Neural progenitor cell (in vitro differentiated cells): Measurements from ENCODE around the gene TRIO. TPM values are rescaled to one million over a fixed set of nuclear protein-coding genes. Genes with fewer than 3 reads are reported as not detected.

Experiments
- DNase-seq: peaks from one replicate; pipeline ENCODE4 v3.0.0-alpha.2; 2016; ENCODE audit warnings: low spot score
- H2AFZ ChIP-seq: fragments of 200-600 bp; sonication (generic); replicated peaks from 2 replicates; pipeline ENCODE4 v1.6.1; 2016; ENCODE audit warnings: antibody characterized with exemption
- H3F3A ChIP-seq: fragments of 200-600 bp; sonication (generic); 2 replicates; pipeline ENCODE4 v1.6.1; 2016; ENCODE audit warnings: antibody characterized with exemption, low read depth
- H3K27ac ChIP-seq: fragments of 200-600 bp; sonication (generic); 2 replicates; pipeline ENCODE4 v1.5.1; 2016; ENCODE audit warnings: mild to moderate bottlenecking
- H3K27me3 ChIP-seq: fragments of 200-600 bp; sonication (generic); 2 replicates; pipeline ENCODE4 v1.6.1; 2016; ENCODE audit warnings: mild to moderate bottlenecking, moderate library complexity
- H3K36me3 ChIP-seq: fragments of 200-600 bp; sonication (generic); 2 replicates; pipeline ENCODE4 v1.5.1; 2016
- H3K4me1 ChIP-seq: fragments of 200-600 bp; sonication (generic); 2 replicates; pipeline ENCODE4 v1.6.1; 2016; ENCODE audit warnings: mixed run types
- H3K4me2 ChIP-seq: fragments of 200-600 bp; sonication (generic); 2 replicates; pipeline ENCODE4 v1.6.1; 2016
- H3K4me3 ChIP-seq: fragments of 200-600 bp; sonication (generic); 2 replicates; pipeline ENCODE4 v1.5.1; 2016
- H3K79me2 ChIP-seq: fragments of 200-600 bp; sonication (generic); 2 replicates; pipeline ENCODE4 v1.6.1; 2016; ENCODE audit warnings: low read depth
- H3K9ac ChIP-seq: fragments of 200-600 bp; sonication (generic); 2 replicates; pipeline ENCODE4 v1.6.1; 2016
- H3K9me3 ChIP-seq: fragments of 200-600 bp; sonication (generic); 2 replicates; pipeline ENCODE4 v1.5.1; 2016; ENCODE audit warnings: low read depth
- H4K20me1 ChIP-seq: fragments of 200-600 bp; sonication (generic); 2 replicates; pipeline ENCODE4 v1.6.1; 2016; ENCODE audit warnings: low read depth
- H3K27ac Mint-ChIP-seq: 3 replicates; pipeline ENCODE4 v1.8.0; 2021; ENCODE audit warnings: mixed read lengths
- H3K27me3 Mint-ChIP-seq: 2 replicates; pipeline ENCODE4 v1.8.0; 2022; ENCODE audit warnings: low read depth, mild to moderate bottlenecking, inconsistent platforms, moderate library complexity, mixed read lengths; ENCODE audit not compliant: insufficient read depth
- H3K36me3 Mint-ChIP-seq: 3 replicates; pipeline ENCODE4 v1.8.0; 2021; ENCODE audit warnings: mixed read lengths
- H3K4me1 Mint-ChIP-seq: 3 replicates; pipeline ENCODE4 v1.8.0; 2021; ENCODE audit warnings: mixed read lengths
- H3K4me3 Mint-ChIP-seq: 3 replicates; pipeline ENCODE4 v1.8.0; 2021; ENCODE audit warnings: mild to moderate bottlenecking, moderate library complexity, mixed read lengths
- H3K9me3 Mint-ChIP-seq: 3 replicates; pipeline ENCODE4 v1.8.0; 2020; ENCODE audit warnings: mixed read lengths
- EZH2 ChIP-seq: fragments of 200-600 bp; sonication (generic); IDR thresholded peaks from 2 replicates; pipeline ENCODE4 v1.6.1; 2017; ENCODE audit warnings: antibody characterized with exemption, mild to moderate bottlenecking, moderate library complexity
- EZH2phosphoT487 ChIP-seq: fragments of 200-600 bp; sonication (generic); IDR thresholded peaks from 2 replicates; pipeline ENCODE4 v1.6.1; 2017; ENCODE audit warnings: antibody characterized with exemption
- total RNA-seq: library from RNA; depleted of rRNA; stranded (reverse); fragments of >200 nt; gene quantifications from 2 replicates; pipeline ENCODE4 v1.2.3, GENCODE V29; 2015; ENCODE audit warnings: low replicate concordance
- TF ChIP-seq, protein P1 (sequence below): fragments of 200-600 bp; sonication (generic); IDR thresholded peaks from 2 replicates; pipeline ENCODE4 v1.5.1; 2017; ENCODE audit warnings: antibody characterized with exemption, mild to moderate bottlenecking

Gene TRIO
- total RNA-seq, 1 donor from 2014 or later: 84.7 TPM

- Mint-ChIP-seq H3K4me1 (peaks cover 51% of the 10 kb centered on the region), H3K4me3 (no peak overlapping the region), H3K36me3 (no peaks in the 10 kb centered on the region), H3K27ac (no peak overlapping the region), H3K9me3 (no peaks in the 10 kb centered on the region), H3K27me3 (peaks cover 7% of the 10 kb centered on the region)
- DNase-seq: no peak
- Histone ChIP-seq H3K4me3 (no peak overlapping the region), H2AFZ (no peak overlapping the region), H4K20me1 (peaks cover 100% of the 10 kb centered on the region), H3K9ac (no peak overlapping the region), H3K36me3 (no peaks in the 10 kb centered on the region), H3K79me2 (peaks cover 100% of the 10 kb centered on the region), H3K9me3 (no peaks in the 10 kb centered on the region), H3K27me3 (no peaks in the 10 kb centered on the region), H3K4me2 (no peak overlapping the region), H3K27ac (no peak overlapping the region), H3F3A (no peaks in the 10 kb centered on the region), H3K4me1 (peaks cover 24% of the 10 kb centered on the region)
- TF ChIP-seq, protein P1, sequence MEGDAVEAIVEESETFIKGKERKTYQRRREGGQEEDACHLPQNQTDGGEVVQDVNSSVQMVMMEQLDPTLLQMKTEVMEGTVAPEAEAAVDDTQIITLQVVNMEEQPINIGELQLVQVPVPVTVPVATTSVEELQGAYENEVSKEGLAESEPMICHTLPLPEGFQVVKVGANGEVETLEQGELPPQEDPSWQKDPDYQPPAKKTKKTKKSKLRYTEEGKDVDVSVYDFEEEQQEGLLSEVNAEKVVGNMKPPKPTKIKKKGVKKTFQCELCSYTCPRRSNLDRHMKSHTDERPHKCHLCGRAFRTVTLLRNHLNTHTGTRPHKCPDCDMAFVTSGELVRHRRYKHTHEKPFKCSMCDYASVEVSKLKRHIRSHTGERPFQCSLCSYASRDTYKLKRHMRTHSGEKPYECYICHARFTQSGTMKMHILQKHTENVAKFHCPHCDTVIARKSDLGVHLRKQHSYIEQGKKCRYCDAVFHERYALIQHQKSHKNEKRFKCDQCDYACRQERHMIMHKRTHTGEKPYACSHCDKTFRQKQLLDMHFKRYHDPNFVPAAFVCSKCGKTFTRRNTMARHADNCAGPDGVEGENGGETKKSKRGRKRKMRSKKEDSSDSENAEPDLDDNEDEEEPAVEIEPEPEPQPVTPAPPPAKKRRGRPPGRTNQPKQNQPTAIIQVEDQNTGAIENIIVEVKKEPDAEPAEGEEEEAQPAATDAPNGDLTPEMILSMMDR: no peak
- TF ChIP-seq EZH2 (no peak), EZH2phosphoT487 (no peak)
These were observed 40.9 kb downstream of the TRIO start for GRCh38 chr5:14184082-14184481.

DNA sequence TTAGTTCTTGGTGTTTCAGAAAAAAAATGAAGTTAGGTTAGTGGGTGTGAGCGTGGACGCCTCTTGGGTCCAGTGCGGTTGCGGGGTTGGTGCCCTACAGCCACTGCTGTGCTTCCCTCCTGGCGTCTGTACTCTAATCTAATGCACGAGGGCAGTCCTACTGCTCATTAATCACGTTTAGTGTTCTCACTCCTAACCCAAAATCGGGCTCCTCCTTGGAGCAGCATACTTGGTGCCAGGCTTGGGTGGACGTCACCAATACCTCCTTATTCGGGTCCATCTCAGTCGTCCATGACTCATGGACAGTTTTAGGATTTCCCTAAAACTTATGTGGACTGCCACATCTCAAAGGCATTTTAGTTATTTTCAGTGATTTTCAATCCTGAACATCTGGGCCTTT, 41.6 kb downstream of the TRIO start:
- no peaks in the 10 kb centered on the region for H3K27me3 ChIP-seq
- H3K4me2 ChIP-seq: no peak overlapping the region
- no peak overlapping the region for H2AFZ ChIP-seq
- TF ChIP-seq, protein P1: no peak
- TF ChIP-seq EZH2phosphoT487: no peak
- TF ChIP-seq EZH2: no peak
- H3K9me3 ChIP-seq: no peaks in the 10 kb centered on the region
- Mint-ChIP-seq H3K9me3 (no peaks in the 10 kb centered on the region), H3K4me3 (no peak overlapping the region), H3K36me3 (no peaks in the 10 kb centered on the region), H3K4me1 (peaks cover 50% of the 10 kb centered on the region), H3K27ac (no peak overlapping the region), H3K27me3 (peaks cover 7% of the 10 kb centered on the region)
- H3K4me3 ChIP-seq: no peak overlapping the region
- H4K20me1 ChIP-seq: peaks cover 100% of the 10 kb centered on the region
- no peak for DNase-seq
- no peaks in the 10 kb centered on the region for H3K36me3 ChIP-seq
- H3F3A ChIP-seq: no peaks in the 10 kb centered on the region
- H3K79me2 ChIP-seq: peaks cover 100% of the 10 kb centered on the region
- H3K27ac ChIP-seq: no peak overlapping the region
- peaks cover 20% of the 10 kb centered on the region for H3K4me1 ChIP-seq
- H3K9ac ChIP-seq: no peak overlapping the region

DNA sequence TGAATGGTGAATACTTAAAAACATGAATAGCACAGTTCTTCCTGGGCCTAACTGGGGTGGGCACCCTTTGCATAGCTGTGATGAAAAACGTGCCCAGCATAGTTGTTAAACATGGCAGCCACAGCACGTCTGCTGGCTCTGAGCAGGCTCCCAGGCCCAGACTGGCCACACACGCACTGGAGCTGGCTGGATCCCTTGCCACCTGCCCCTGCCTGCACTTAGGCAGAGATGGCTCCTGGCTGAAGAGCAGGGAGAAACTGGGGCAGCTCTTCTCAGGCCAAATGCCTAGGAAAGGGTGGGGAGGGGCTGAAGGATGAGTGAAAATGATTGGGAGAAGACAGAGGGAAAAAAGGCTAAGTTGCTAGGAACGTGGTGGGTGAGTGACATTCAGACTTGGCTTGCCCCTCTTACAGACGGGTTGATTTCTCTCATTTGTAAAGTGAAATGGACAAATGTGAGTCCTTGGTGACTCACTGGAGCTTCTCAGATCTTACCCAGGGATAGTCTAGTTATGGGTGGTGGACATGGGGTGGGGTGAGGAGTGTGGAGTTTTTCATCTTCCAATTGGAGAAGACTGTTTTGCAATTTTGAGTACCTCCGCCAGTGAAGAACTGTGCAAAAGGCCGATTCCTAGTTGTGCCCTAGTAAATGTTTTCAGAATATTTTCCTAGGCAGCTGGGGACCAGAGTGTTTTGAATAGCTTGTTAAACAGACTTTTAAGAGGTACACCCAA, 42.4 kb downstream of the TRIO start:
- H3K27ac Mint-ChIP-seq: peak overlapping the region; percentile 26
- Histone ChIP-seq H3K4me1 (peaks cover 20% of the 10 kb centered on the region), H3K9ac (no peak overlapping the region), H2AFZ (no peak overlapping the region), H3K4me2 (no peak overlapping the region), H3K79me2 (peaks cover 100% of the 10 kb centered on the region), H3K36me3 (no peaks in the 10 kb centered on the region), H3K4me3 (no peak overlapping the region), H3K27me3 (no peaks in the 10 kb centered on the region), H3K9me3 (no peaks in the 10 kb centered on the region), H4K20me1 (peaks cover 100% of the 10 kb centered on the region), H3F3A (no peaks in the 10 kb centered on the region), H3K27ac (no peak overlapping the region)
- TF ChIP-seq EZH2phosphoT487 (no peak), EZH2 (no peak)
- TF ChIP-seq, protein P1: no peak
- H3K4me1 Mint-ChIP-seq: peaks cover 55% of the 10 kb centered on the region
- DNase-seq: no peak
- H3K4me3 Mint-ChIP-seq: no peak overlapping the region
- peaks cover 7% of the 10 kb centered on the region for H3K27me3 Mint-ChIP-seq
- no peaks in the 10 kb centered on the region for H3K36me3 Mint-ChIP-seq
- H3K9me3 Mint-ChIP-seq: no peaks in the 10 kb centered on the region
